H1 (cell line): ENCODE measurements around the gene VSIR. TPM values are rescaled to one million over a fixed set of nuclear protein-coding genes. Genes with fewer than 3 reads are reported as not detected.

Experiments used
- CTCF ChIA-PET: fragments of 300-600 bp; sonication (Branson Sonifier 250); formaldehyde crosslinking; loops from one replicate; lab custom pipeline; 2021; ENCODE audit not compliant: partially characterized antibody; lab: Charles Lee
- POLR2A ChIA-PET: fragments of 300-600 bp; sonication (Branson Sonifier 250); formaldehyde crosslinking; loops from one replicate; lab custom pipeline; 2021; ENCODE audit warnings: inconsistent platforms; ENCODE audit not compliant: partially characterized antibody; lab: Charles Lee
- DNase-seq, 2 experiments: peaks; one replicate each; pipeline versions ENCODE4 v3.0.0 to v3.0.0-alpha.2; 2010 to 2022; ENCODE audit warnings: low spot score in 2 of 2, low read depth in 1 of 2, mixed read lengths in 1 of 2
- FAIRE-seq: peaks from 2 replicates; lab custom pipeline; 2011; peaks lifted over from hg19 to GRCh38; lab: Jason Lieb, UNC
- H2AFZ ChIP-seq: 2 replicates; pipeline ENCODE4 v1.8.1; 2012; ENCODE audit warnings: low read length, inconsistent platforms
- H2AK5ac ChIP-seq: 2 replicates; pipeline ENCODE4 v1.6.1; 2013; ENCODE audit warnings: low read depth, low read length
- H2BK120ac ChIP-seq: replicated peaks from 2 replicates; pipeline ENCODE3; 2013; ENCODE audit warnings: low read depth, low read length, inconsistent platforms
- H2BK12ac ChIP-seq: 2 replicates; pipeline ENCODE4 v1.6.1; 2013; ENCODE audit warnings: low read depth, low read length
- H2BK15ac ChIP-seq: 2 replicates; pipeline ENCODE4 v1.6.1; 2013; ENCODE audit warnings: low read length
- H2BK20ac ChIP-seq: 2 replicates; pipeline ENCODE4 v1.6.1; 2013; ENCODE audit warnings: low read length
- H2BK5ac ChIP-seq: 2 replicates; pipeline ENCODE4 v1.6.1; 2013; ENCODE audit warnings: low read depth, low read length
- H3K14ac ChIP-seq: 2 replicates; pipeline ENCODE4 v1.6.1; 2013; ENCODE audit warnings: inconsistent platforms; ENCODE audit not compliant: insufficient read length
- H3K18ac ChIP-seq: 2 replicates; pipeline ENCODE4 v1.6.1; 2013; ENCODE audit warnings: low read length; ENCODE audit errors: extremely low read depth
- H3K23ac ChIP-seq: 2 replicates; pipeline ENCODE4 v1.6.1; 2013; ENCODE audit warnings: inconsistent platforms; ENCODE audit not compliant: insufficient read length
- H3K23me2 ChIP-seq: 2 replicates; pipeline ENCODE4 v1.6.1; 2013; ENCODE audit warnings: low read depth, low read length
- H3K27ac ChIP-seq: 2 replicates; pipeline ENCODE4 v1.6.1; 2011; ENCODE audit warnings: low read depth, low read length, inconsistent platforms
- H3K27me3 ChIP-seq, 4 experiments: replicated peaks in 1 of 4; 1 replicate in 1 of 4; 2 replicates in 3 of 4; pipeline versions ENCODE4 v1.6.1 to v1.8.1; 2011 to 2013; ENCODE audit warnings: low read length in 3 of 4, mild to moderate bottlenecking in 3 of 4, inconsistent platforms in 2 of 4, mixed read lengths in 2 of 4, moderate library complexity in 1 of 4; ENCODE audit not compliant: control insufficient read depth in 3 of 4, insufficient read depth in 3 of 4; ENCODE audit errors: extremely low read depth in 1 of 4
- H3K36me3 ChIP-seq, 4 experiments: 2 replicates each; pipeline versions ENCODE4 v1.6.1 to v1.8.1; 2011 to 2013; ENCODE audit warnings: mild to moderate bottlenecking in 4 of 4, low read length in 3 of 4, moderate library complexity in 2 of 4, control low read depth in 1 of 4, inconsistent platforms in 1 of 4; ENCODE audit not compliant: insufficient read depth in 4 of 4, control insufficient read depth in 2 of 4
- H3K4ac ChIP-seq: replicated peaks from 2 replicates; pipeline ENCODE3; 2013; ENCODE audit warnings: low read length, low read depth, mixed read lengths, inconsistent platforms; ENCODE audit not compliant: insufficient read length
- H3K4me1 ChIP-seq, 4 experiments: replicated peaks in 1 of 4; 1 replicate in 1 of 4; 2 replicates in 3 of 4; pipeline versions ENCODE4 v1.6.1 to v1.8.1; 2011 to 2013; ENCODE audit warnings: low read length in 3 of 4, inconsistent platforms in 2 of 4, mixed read lengths in 1 of 4; ENCODE audit not compliant: insufficient read depth in 4 of 4, control insufficient read depth in 3 of 4
- H3K4me2 ChIP-seq, 2 experiments: 2 replicates each; pipeline versions ENCODE4 v1.6.1 to v1.8.1; 2011 to 2013; ENCODE audit warnings: low read depth in 2 of 2, low read length in 2 of 2, control low read depth in 1 of 2, inconsistent platforms in 1 of 2, mild to moderate bottlenecking in 1 of 2; ENCODE audit not compliant: insufficient read depth in 1 of 2
- H3K4me3 ChIP-seq, 4 experiments: fragments of 200-600, 300-600 bp in 1 of 4; sonication (generic), shearing (Covaris generic), sonication (Bioruptor Twin) in 1 of 4; 2 replicates each; pipeline versions ENCODE4 v1.5.1 to v1.8.1; 2011 to 2016; ENCODE audit warnings: low read length in 4 of 4, low read depth in 3 of 4, control low read depth in 2 of 4, inconsistent platforms in 2 of 4, mild to moderate bottlenecking in 2 of 4, mixed read lengths in 1 of 4, moderate library complexity in 1 of 4; ENCODE audit not compliant: insufficient read depth in 2 of 4; ENCODE audit errors: extremely low read depth in 1 of 4
- H3K56ac ChIP-seq: replicated peaks from 2 replicates; pipeline ENCODE3; 2013; ENCODE audit warnings: low read depth, mild to moderate bottlenecking, mixed read lengths, low read length, inconsistent platforms; ENCODE audit not compliant: insufficient read length
- H3K79me1 ChIP-seq: 2 replicates; pipeline ENCODE4 v1.6.1; 2013; ENCODE audit warnings: low read depth, low read length, control low read depth
- H3K79me2 ChIP-seq, 2 experiments: 2 replicates each; pipeline versions ENCODE4 v1.6.1 to v1.8.1; 2012 to 2013; ENCODE audit warnings: low read length in 2 of 2, mild to moderate bottlenecking in 2 of 2, inconsistent platforms in 1 of 2; ENCODE audit not compliant: insufficient read depth in 2 of 2, control insufficient read depth in 1 of 2
- H3K9ac ChIP-seq, 4 experiments: replicated peaks in 1 of 4; 1 replicate in 1 of 4; 2 replicates in 3 of 4; pipeline versions ENCODE4 v1.6.1 to v1.8.1; 2011 to 2013; ENCODE audit warnings: low read depth in 3 of 4, low read length in 3 of 4, control low read depth in 2 of 4, mild to moderate bottlenecking in 2 of 4, moderate library complexity in 2 of 4, inconsistent platforms in 1 of 4; ENCODE audit errors: extremely low read depth in 1 of 4
- H3K9me3 ChIP-seq, 2 experiments: 2 replicates each; pipeline versions ENCODE4 v1.6.1 to v1.8.1; 2012 to 2013; ENCODE audit warnings: mild to moderate bottlenecking in 2 of 2, moderate library complexity in 2 of 2, control low read depth in 1 of 2, inconsistent platforms in 1 of 2, low read depth in 1 of 2, low read length in 1 of 2, mixed read lengths in 1 of 2; ENCODE audit not compliant: insufficient read depth in 2 of 2
- H4K20me1 ChIP-seq, 2 experiments: replicated peaks in 1 of 2; 2 replicates each; pipeline versions ENCODE3 to v1.8.1; 2011 to 2013; ENCODE audit warnings: inconsistent platforms in 2 of 2, low read length in 2 of 2, mild to moderate bottlenecking in 1 of 2; ENCODE audit not compliant: insufficient read depth in 2 of 2, control insufficient read depth in 1 of 2
- H4K5ac ChIP-seq: 2 replicates; pipeline ENCODE4 v1.6.1; 2013; ENCODE audit warnings: low read length, low read depth, mixed read lengths, inconsistent platforms; ENCODE audit not compliant: insufficient read length
- H4K8ac ChIP-seq: 2 replicates; pipeline ENCODE4 v1.8.0; 2013; ENCODE audit warnings: mild to moderate bottlenecking, moderate library complexity, low read length, inconsistent platforms; ENCODE audit not compliant: insufficient read depth; ENCODE audit errors: extremely low read depth
- H4K91ac ChIP-seq: replicated peaks from 2 replicates; pipeline ENCODE3; 2013; ENCODE audit warnings: low read length, mixed read lengths, inconsistent platforms; ENCODE audit not compliant: insufficient read length
- CBX5 ChIP-seq: fragments of 300-800, 300-1000 bp; sonication (generic); IDR thresholded peaks from 2 replicates; pipeline ENCODE4 v1.7.1; 2016; ENCODE audit warnings: antibody characterized with exemption, low read length, low read depth
- CTBP2 ChIP-seq: IDR thresholded peaks from 2 replicates; pipeline ENCODE4 v1.7.0; 2011; ENCODE audit warnings: borderline replicate concordance, mild to moderate bottlenecking, moderate library complexity, mixed read lengths, low read length; ENCODE audit not compliant: insufficient read depth, insufficient read length
- FOSL1 ChIP-seq: IDR thresholded peaks from 2 replicates; pipeline ENCODE4 v1.6.1; 2011; ENCODE audit warnings: mild to moderate bottlenecking, low read depth, low read length, moderate library complexity; ENCODE audit not compliant: insufficient read depth
- NANOG ChIP-seq: IDR thresholded peaks from 2 replicates; pipeline ENCODE4 v1.6.1; 2011; ENCODE audit warnings: low read length, low read depth, mild to moderate bottlenecking, inconsistent platforms; ENCODE audit not compliant: insufficient read depth, poor library complexity, severe bottlenecking
- PHF8 ChIP-seq: fragments of 200-600 bp; sonication (generic); conservative IDR thresholded peaks from 2 replicates; pipeline ENCODE4 v1.7.1; 2012; ENCODE audit warnings: low read depth, mild to moderate bottlenecking, inconsistent platforms, low read length, moderate library complexity
- POLR2A ChIP-seq, 2 experiments: IDR thresholded peaks; 1 replicate in 1 of 2; 2 replicates in 1 of 2; pipeline ENCODE4 v1.6.1; 2011; ENCODE audit warnings: low read depth in 2 of 2, low read length in 2 of 2, mild to moderate bottlenecking in 2 of 2; ENCODE audit errors: control extremely low read depth in 1 of 2
- RAD21 ChIP-seq, 2 experiments: IDR thresholded peaks in 1 of 2; conservative IDR thresholded peaks in 1 of 2; 2 replicates each; pipeline ENCODE4 v1.6.1; 2011; ENCODE audit warnings: low read depth in 2 of 2, low read length in 2 of 2, improper control_type of control experiment in 1 of 2, inconsistent platforms in 1 of 2, mild to moderate bottlenecking in 1 of 2, moderate library complexity in 1 of 2
- SP4 ChIP-seq: IDR thresholded peaks from 2 replicates; pipeline ENCODE4 v1.6.1; 2012; ENCODE audit warnings: low read length, inconsistent platforms
- TBP ChIP-seq: IDR thresholded peaks from 2 replicates; pipeline ENCODE4 v1.6.1; 2011; ENCODE audit warnings: low read depth, low read length, improper control_type of control experiment
- whole genome bisulfite sequencing, 2 experiments: shearing (Covaris generic) in 1 of 2; methylation state at CpG; one replicate each; pipeline versions ENCODE4 v1.1.6 to v1.1.7; 2013 to 2015; ENCODE audit warnings: low lambda C conversion rate in 2 of 2, mixed read lengths in 2 of 2, inconsistent platforms in 1 of 2, low coverage in 1 of 2, missing lambda C conversion rate in 1 of 2; ENCODE audit not compliant: insufficient replicate concordance in 2 of 2, insufficient coverage in 1 of 2, insufficient read length in 1 of 2; ENCODE audit errors: extremely low coverage in 1 of 2, missing lambda C conversion rate in 1 of 2; 5-methylcytosine and 5-hydroxymethylcytosine counted together
- polyA plus RNA-seq, 7 experiments: library from polyadenylated mRNA; depleted of rRNA in 3 of 7; stranded (reverse) in 5 of 7; unstranded in 2 of 7; fragments of >200 nt in 5 of 7; fragments of 200-250 nt in 2 of 7; gene quantifications; 1 replicate in 5 of 7; 2 replicates in 1 of 7; 4 replicates in 1 of 7; pipeline versions ENCODE4 v1.2.1 to v1.2.3, GENCODE V29; 2011 to 2013; ENCODE audit warnings: missing spikeins in 2 of 7, mixed read lengths in 2 of 7
- total RNA-seq: library from RNA; stranded (reverse); fragmentation: NEBNext Ultra II Directional; extraction: Animal tissue kit (Norgen Biotek cat#: 25700); gene quantifications from 2 replicates; pipeline ENCODE4 v1.2.1, GENCODE V29; 2021
- TF ChIP-seq, protein P1 (sequence below): IDR thresholded peaks from 2 replicates; pipeline ENCODE4 v1.6.1; 2011; ENCODE audit warnings: low read length, improper control_type of control experiment

Gene VSIR
- total and polyA plus RNA-seq, 2 of the 8 experiments (the other 6 are each of a cell fraction or from before 2014, with no cell fraction given), result 0.33 TPM; not detected in 1

DNA sequence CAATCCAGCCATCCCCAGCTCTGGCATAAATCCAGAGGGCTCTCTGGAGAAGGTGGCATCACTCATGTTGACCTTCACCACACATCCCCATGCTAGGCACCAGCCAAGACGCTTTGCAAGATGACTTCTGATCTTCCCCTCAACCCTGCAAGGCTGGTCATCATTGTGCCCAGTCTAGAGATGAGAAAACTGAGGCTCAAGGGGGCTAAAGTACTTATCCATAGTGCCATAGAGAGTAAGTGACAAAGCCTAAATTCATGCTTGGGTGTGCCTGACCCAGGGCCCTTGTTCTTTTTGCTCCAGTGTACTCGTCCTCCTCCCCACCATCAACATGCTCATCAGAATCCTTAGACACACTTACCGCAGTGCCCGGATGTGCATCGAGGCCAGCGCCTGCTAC lies 52.0 kb downstream of the VSIR start:
- CTCF ChIA-PET, result interaction anchor here (1.4 to 7.2 kb wide), 5 partner anchors 10 to 91 kb away, joined by 3 to 65 read pairs (median 5); no protein-coding TSS in a partner anchor

More for the DNA sequence above, 52.0 kb downstream of the VSIR start:
- no peak overlapping the region for H2BK5ac ChIP-seq
- peaks cover 0 to 6% (median 0%) of the 10 kb centered on the region in 4 experiments; a peak in 2 of 7 replicates for H3K27me3 ChIP-seq
- H2BK120ac ChIP-seq, result no peak overlapping the region
- H3K79me1 ChIP-seq, result no peaks in the 10 kb centered on the region
- H3K36me3 ChIP-seq, result no peaks in the 10 kb centered on the region
- H3K9ac ChIP-seq, result no peak overlapping the region
- no peak overlapping the region for H3K4ac ChIP-seq
- H3K27ac ChIP-seq, result no peak overlapping the region
- no peaks in the 10 kb centered on the region for H3K9me3 ChIP-seq
- H3K4me1 ChIP-seq, result peaks cover 0 to 14% (median 6%) of the 10 kb centered on the region in 4 experiments; a peak in 6 of 7 replicates
- H3K18ac ChIP-seq, result no peak overlapping the region
- no peak overlapping the region for H2BK20ac ChIP-seq
- no peak overlapping the region for H3K4me3 ChIP-seq
- FAIRE-seq (no peak), DNase-seq (no peak)
- no peak overlapping the region for H4K5ac ChIP-seq
- H3K4me2 ChIP-seq, result no peak overlapping the region
- H3K23me2 ChIP-seq, result peaks cover 2% of the 10 kb centered on the region; the same call in 1 of the 2 replicates
- H2BK12ac ChIP-seq, result no peak overlapping the region
- 0 out of 2 replicates have a peak overlapping the region, but pooled peaks have one; percentile 39 for H2AK5ac ChIP-seq
- H4K20me1 ChIP-seq, result no peaks in the 10 kb centered on the region
- TF ChIP-seq, protein P1, sequence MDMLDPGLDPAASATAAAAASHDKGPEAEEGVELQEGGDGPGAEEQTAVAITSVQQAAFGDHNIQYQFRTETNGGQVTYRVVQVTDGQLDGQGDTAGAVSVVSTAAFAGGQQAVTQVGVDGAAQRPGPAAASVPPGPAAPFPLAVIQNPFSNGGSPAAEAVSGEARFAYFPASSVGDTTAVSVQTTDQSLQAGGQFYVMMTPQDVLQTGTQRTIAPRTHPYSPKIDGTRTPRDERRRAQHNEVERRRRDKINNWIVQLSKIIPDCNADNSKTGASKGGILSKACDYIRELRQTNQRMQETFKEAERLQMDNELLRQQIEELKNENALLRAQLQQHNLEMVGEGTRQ, result no peak
- TF ChIP-seq CBX5, result no peak
- no peak for TF ChIP-seq PHF8
- no peak for TF ChIP-seq CTBP2
- TF ChIP-seq SP4, result no peak
- TF ChIP-seq FOSL1, result no peak
- TF ChIP-seq RAD21 (IDR thresholded peaks at IDR 0.05 in 1 of 2, conservative IDR thresholded peaks at IDR 0.05 in 1 of 2; ENCODE audit: low read depth in 2 of 2, low read length in 2 of 2), result no peak
- TF ChIP-seq NANOG, result no peak
- no peak for TF ChIP-seq TBP
- TF ChIP-seq POLR2A (IDR thresholded peaks at IDR 0.05; ENCODE audit: control extremely low read depth in 1 of 2, low read depth in 2 of 2, low read length in 2 of 2), result no peak
- H4K91ac ChIP-seq, result no peak overlapping the region
- H3K23ac ChIP-seq, result no peak overlapping the region
- no peak overlapping the region for H2BK15ac ChIP-seq
- no peak overlapping the region for H3K14ac ChIP-seq
- no peak overlapping the region for H4K8ac ChIP-seq
- no peak overlapping the region for H2AFZ ChIP-seq
- H3K56ac ChIP-seq, result no peak overlapping the region
- no peaks in the 10 kb centered on the region for H3K79me2 ChIP-seq
- 91% methylated on average over 6 of the region's 6 CpGs; no CpG with 5 or more reads in 1 of the 2 experiments for WGBS, 2 experiments
- POLR2A ChIA-PET, result no interaction called here
